Nephron (organoid): Measurements from ENCODE around the gene CHD9.

ENCODE experiments used
- H3K27ac Mint-ChIP-seq, 3 experiments: 2 replicates each; pipeline ENCODE4 v1.8.0; 2020; ENCODE audit warnings: mixed read lengths in 3 of 3, mild to moderate bottlenecking in 2 of 3, moderate library complexity in 1 of 3
- H3K27me3 Mint-ChIP-seq: 2 replicates; pipeline ENCODE4 v1.8.0; 2021; ENCODE audit warnings: low read depth, mild to moderate bottlenecking, moderate library complexity, mixed read lengths
- H3K36me3 Mint-ChIP-seq: 2 replicates; pipeline ENCODE4 v1.8.0; 2020; ENCODE audit warnings: low read depth, mixed read lengths
- H3K4me1 Mint-ChIP-seq: 2 replicates; pipeline ENCODE4 v1.8.0; 2020; ENCODE audit warnings: mixed read lengths
- H3K4me3 Mint-ChIP-seq, 3 experiments: 2 replicates each; pipeline ENCODE4 v1.8.0; 2020; ENCODE audit warnings: mild to moderate bottlenecking in 3 of 3, mixed read lengths in 3 of 3, moderate library complexity in 2 of 3
- H3K9me3 Mint-ChIP-seq: 2 replicates; pipeline ENCODE4 v1.8.0; 2020; ENCODE audit warnings: mixed read lengths
- TF ChIP-seq, protein P1 (sequence below), 3 experiments: fragments of 200-600 bp; sonication (generic); IDR thresholded peaks; one replicate each; pipeline ENCODE4 v1.5.0; 2021; ENCODE audit warnings: antibody characterized with exemption in 3 of 3; ENCODE audit not compliant: unreplicated experiment in 3 of 3

Gene CHD9

DNA sequence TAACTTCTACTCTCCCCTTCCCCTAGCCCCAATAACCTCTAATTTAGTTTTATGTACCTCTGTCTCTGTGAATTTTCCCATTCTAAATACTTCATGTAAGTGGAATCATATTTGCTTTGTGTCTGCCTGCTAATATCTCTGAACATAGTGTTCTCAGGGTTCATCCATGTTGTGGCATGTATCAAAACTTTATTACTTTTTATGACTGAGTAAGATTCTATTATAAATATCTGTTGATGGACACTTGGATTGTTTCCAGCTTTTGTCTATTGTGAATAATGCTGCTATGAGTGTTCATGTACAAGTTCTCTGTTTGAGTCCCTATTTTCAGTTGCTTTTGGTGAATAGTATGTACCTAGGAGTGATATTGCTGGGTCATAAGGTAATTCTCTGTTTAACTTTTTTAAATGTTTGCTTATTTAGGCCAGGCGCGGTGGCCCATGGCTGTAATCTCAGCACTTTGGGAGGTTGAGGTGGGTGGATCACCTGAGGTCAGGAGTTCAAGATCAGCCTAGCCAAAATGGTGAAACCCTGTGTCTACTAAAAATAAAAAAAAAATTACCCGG is 92.8 kb downstream of the CHD9 start:
- H3K9me3 Mint-ChIP-seq, result peaks cover 18% of the 10 kb centered on the region
- no peak overlapping the region for H3K27ac Mint-ChIP-seq
- H3K36me3 Mint-ChIP-seq, result peaks cover 16% of the 10 kb centered on the region
- TF ChIP-seq, protein P1, sequence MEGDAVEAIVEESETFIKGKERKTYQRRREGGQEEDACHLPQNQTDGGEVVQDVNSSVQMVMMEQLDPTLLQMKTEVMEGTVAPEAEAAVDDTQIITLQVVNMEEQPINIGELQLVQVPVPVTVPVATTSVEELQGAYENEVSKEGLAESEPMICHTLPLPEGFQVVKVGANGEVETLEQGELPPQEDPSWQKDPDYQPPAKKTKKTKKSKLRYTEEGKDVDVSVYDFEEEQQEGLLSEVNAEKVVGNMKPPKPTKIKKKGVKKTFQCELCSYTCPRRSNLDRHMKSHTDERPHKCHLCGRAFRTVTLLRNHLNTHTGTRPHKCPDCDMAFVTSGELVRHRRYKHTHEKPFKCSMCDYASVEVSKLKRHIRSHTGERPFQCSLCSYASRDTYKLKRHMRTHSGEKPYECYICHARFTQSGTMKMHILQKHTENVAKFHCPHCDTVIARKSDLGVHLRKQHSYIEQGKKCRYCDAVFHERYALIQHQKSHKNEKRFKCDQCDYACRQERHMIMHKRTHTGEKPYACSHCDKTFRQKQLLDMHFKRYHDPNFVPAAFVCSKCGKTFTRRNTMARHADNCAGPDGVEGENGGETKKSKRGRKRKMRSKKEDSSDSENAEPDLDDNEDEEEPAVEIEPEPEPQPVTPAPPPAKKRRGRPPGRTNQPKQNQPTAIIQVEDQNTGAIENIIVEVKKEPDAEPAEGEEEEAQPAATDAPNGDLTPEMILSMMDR (IDR thresholded peaks at IDR 0.05; ENCODE audit: unreplicated experiment in 3 of 3), result no peak
- no peaks in the 10 kb centered on the region for H3K27me3 Mint-ChIP-seq
- no peaks in the 10 kb centered on the region for H3K4me1 Mint-ChIP-seq
- no peak overlapping the region for H3K4me3 Mint-ChIP-seq

DNA sequence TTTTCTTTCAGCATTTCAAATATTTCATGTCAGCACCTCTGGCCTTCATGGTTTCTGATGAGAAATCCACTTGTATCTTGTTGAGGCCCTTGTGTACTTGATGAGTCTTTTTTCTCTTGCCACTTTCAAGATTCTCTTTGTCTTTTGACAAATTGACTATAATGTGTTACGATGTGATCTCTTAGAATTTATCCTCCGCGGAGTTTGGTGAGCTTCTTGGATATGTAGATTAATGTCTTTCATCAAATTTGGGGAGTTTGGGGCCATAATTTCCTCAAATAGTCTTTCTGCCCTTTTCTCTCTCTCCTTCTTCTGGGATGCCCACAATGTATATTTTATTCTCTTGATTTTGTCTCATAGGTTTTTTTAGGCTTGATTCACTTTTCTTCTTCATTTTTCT is 96.0 kb downstream of the CHD9 start:
- Mint-ChIP-seq H3K4me1 (peaks cover 4% of the 10 kb centered on the region), H3K36me3 (peaks cover 17% of the 10 kb centered on the region), H3K9me3 (peaks cover 18% of the 10 kb centered on the region), H3K4me3 (no peak overlapping the region), H3K27me3 (no peaks in the 10 kb centered on the region), H3K27ac (no peak overlapping the region)
- TF ChIP-seq, protein P1 (IDR thresholded peaks at IDR 0.05; ENCODE audit: unreplicated experiment in 3 of 3), result no peak

DNA sequence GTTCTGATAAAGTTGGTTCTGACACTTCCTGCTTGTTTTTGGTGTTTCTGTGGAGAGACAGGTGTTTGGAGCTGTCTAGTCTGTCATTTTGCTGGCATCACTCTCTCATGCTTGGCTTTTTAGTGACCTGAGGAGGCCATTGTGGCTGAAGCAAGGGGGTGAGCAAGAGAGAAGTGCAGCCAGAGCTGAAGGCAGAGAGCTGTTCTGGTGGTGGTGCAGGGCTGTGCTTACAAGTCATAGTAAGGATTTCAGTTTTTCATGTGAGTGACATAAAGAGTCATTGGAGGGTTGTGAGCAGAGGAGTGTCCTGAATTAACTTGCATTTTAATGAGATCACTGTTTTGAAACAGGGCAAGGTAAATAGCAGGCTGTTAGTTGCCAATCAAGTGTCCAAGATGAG is 97.5 kb downstream of the CHD9 start:
- H3K9me3 Mint-ChIP-seq, result peaks cover 13% of the 10 kb centered on the region
- TF ChIP-seq, protein P1 (IDR thresholded peaks at IDR 0.05; ENCODE audit: unreplicated experiment in 3 of 3), result no peak
- H3K36me3 Mint-ChIP-seq, result peaks cover 23% of the 10 kb centered on the region
- H3K27me3 Mint-ChIP-seq, result no peaks in the 10 kb centered on the region
- no peak overlapping the region for H3K27ac Mint-ChIP-seq
- peaks cover 4% of the 10 kb centered on the region for H3K4me1 Mint-ChIP-seq
- no peak overlapping the region for H3K4me3 Mint-ChIP-seq

DNA sequence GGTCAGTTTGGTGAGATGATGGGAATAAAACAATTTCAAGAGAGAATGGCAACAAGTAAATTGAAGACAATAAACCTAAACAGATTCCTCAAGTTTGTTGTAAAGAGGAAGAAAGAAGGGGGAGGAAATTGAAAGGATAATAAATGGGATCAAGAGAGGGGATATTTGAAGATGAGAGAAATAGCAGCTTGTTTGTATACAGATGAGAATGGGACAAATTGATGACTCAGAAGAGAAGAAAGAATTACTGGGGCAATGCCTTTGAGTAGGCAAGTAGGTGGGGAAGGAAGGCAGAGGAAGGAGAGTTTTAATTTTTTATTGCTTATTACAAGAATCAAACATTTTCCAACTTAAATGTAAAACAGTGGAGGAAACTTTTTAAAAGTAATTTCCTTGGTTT is 98.3 kb downstream of the CHD9 start:
- no peak overlapping the region for H3K27ac Mint-ChIP-seq
- TF ChIP-seq, protein P1 (IDR thresholded peaks at IDR 0.05; ENCODE audit: unreplicated experiment in 3 of 3), result no peak
- H3K4me1 Mint-ChIP-seq, result peaks cover 4% of the 10 kb centered on the region
- peaks cover 13% of the 10 kb centered on the region for H3K9me3 Mint-ChIP-seq
- no peak overlapping the region for H3K4me3 Mint-ChIP-seq
- H3K36me3 Mint-ChIP-seq, result peaks cover 19% of the 10 kb centered on the region
- H3K27me3 Mint-ChIP-seq, result no peaks in the 10 kb centered on the region

GRCh38 chr16:53154513-53154912 is 99.7 kb downstream of the CHD9 start:
- peaks cover 19% of the 10 kb centered on the region for H3K36me3 Mint-ChIP-seq
- TF ChIP-seq, protein P1 (IDR thresholded peaks at IDR 0.05; ENCODE audit: unreplicated experiment in 3 of 3), result no peak
- no peak overlapping the region for H3K27ac Mint-ChIP-seq
- no peaks in the 10 kb centered on the region for H3K27me3 Mint-ChIP-seq
- H3K4me3 Mint-ChIP-seq, result no peak overlapping the region
- H3K9me3 Mint-ChIP-seq, result peaks cover under 1% of the 10 kb centered on the region
- peaks cover 4% of the 10 kb centered on the region for H3K4me1 Mint-ChIP-seq

GRCh38 chr16:53156516-53156915 is 101.7 kb downstream of the CHD9 start:
- Mint-ChIP-seq H3K4me1 (peaks cover 8% of the 10 kb centered on the region), H3K9me3 (no peaks in the 10 kb centered on the region), H3K27ac (no peak overlapping the region), H3K4me3 (no peak overlapping the region), H3K36me3 (peaks cover 26% of the 10 kb centered on the region), H3K27me3 (no peaks in the 10 kb centered on the region)
- TF ChIP-seq, protein P1 (IDR thresholded peaks at IDR 0.05; ENCODE audit: unreplicated experiment in 3 of 3), result no peak
